AG09319 (cell line): ENCODE data around the gene DBET.
"Not testable (repeated sequence)": the region's sequence is repeated elsewhere in the genome, so short reads cannot be mapped to it uniquely, and the experiment has no call there.

ENCODE experiments used
- DNase-seq: peaks from one replicate; pipeline ENCODE4 v3.0.0-alpha.2; 2010; ENCODE audit warnings: low read depth; ENCODE audit errors: extremely low read depth

The DBET gene

DNA sequence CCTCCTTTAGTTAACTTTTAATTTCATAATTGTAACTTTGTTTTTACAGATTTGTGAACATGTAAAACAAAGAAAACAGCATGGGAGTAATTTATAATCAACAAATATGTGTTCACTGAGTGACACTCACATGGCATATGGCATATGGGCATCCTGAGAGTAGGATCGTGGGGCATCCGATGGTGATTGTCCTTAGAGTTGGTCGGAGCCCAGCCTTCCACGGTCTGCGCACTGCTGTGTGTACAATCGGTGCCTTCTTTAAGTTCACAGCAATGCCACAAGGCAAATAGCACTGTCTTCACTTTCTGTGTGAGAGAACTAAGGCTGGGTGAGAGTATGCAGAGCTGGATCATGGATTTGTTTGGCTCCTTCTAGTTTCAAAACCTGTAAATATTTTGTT, 31.0 kb downstream of the DBET start:
- DNase-seq: not testable (repeated sequence)

GRCh38 chr4:190099605-190100004, 35.3 kb downstream of the DBET start:
- not testable (repeated sequence) for DNase-seq

GRCh38 chr4:190101525-190101924, 37.2 kb downstream of the DBET start:
- DNase-seq: not testable (repeated sequence)

- DNase-seq: not testable (repeated sequence)
Observed at GRCh38 chr4:190106191-190106590, 41.9 kb downstream of the DBET start.

GRCh38 chr4:190106611-190107480, 42.5 kb downstream of the DBET start:
- not testable (repeated sequence) for DNase-seq

GRCh38 chr4:190107766-190108485, 43.6 kb downstream of the DBET start:
- not testable (repeated sequence) for DNase-seq

GRCh38 chr4:190108756-190109155, 44.5 kb downstream of the DBET start:
- DNase-seq: not testable (repeated sequence)

GRCh38 chr4:190109390-190110011, 45.2 kb downstream of the DBET start:
- not testable (repeated sequence) for DNase-seq

- not testable (repeated sequence) for DNase-seq
Observed at GRCh38 chr4:190110033-190110432, 45.7 kb downstream of the DBET start.

DNA sequence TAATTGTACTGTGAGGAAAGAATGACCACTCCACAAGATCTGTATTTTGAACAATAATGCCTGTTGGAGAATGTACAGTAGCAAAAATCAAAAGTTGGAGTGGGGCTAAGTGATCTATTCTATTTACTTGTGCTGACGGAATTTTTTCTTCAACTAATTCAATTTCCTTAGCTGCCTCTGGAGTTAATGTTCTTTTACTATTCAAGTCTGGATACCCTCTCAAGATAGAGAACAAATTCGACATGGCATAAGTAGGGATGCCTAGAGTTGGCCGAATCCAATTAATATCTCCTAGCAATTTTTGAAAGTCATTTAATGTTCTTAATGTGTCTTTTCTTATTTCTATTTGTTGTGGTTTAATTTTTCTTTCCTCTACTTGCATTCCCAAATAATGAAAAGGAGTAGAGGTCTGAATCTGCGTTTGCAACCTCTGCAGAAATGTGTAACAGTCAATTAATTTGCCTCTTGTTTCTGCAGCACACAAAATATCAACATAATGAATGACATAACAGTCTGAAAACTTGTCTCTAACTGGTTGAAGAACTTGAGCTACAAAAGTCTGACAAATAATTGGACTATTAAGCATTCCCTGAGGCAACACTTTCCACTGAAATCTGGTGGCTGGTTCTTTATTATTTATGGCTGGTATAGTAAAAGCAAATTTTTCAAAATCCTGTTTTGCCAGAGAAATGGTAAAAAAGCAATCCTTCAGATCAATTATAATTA, 46.4 kb downstream of the DBET start:
- DNase-seq: not testable (repeated sequence)

GRCh38 chr4:190112879-190113278, 48.6 kb downstream of the DBET start:
- not testable (repeated sequence) for DNase-seq

DNA sequence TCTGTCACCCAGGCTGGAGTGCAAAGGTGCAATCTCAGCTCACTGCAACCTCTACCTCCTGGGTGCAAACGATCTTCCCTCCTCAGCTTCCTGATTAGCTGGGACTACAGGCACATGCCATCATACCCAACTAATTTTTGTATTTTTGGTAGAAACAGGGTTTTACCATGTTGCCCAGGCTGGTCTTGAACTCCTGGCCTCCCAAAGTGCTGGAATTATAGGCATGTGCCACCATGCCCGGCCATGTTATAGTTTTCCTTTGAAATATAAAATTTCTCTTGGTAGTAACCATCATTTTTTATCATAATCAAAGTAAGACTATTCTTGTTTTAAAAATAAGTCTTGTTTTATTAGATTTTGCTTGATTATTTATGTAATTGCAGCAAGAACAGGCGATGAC, 50.7 kb downstream of the DBET start:
- DNase-seq: not testable (repeated sequence)
